ENCODE measurements around the gene MYH4. TPM values are rescaled to one million over a fixed set of nuclear protein-coding genes. Genes with fewer than 3 reads are reported as not detected.

The MYH4 gene
- total and polyA plus RNA-seq, 10 of the 15 experiments (the other 5 are each of a cell fraction or from before 2014, with no cell fraction given), result not detected

- no peak for TF ChIP-seq E2F8 (IDR thresholded peaks at IDR 0.05; ENCODE audit: low read depth, partially characterized antibody)
- TF ChIP-seq PAX8 (IDR thresholded peaks at IDR 0.05), result no peak
- TF ChIP-seq ZNF217 (IDR thresholded peaks at IDR 0.05), result no peak
- no peak for TF ChIP-seq EZH2 (IDR thresholded peaks at IDR 0.05; ENCODE audit: borderline replicate concordance, control insufficient read depth, low read depth, low read length)
- no peak for TF ChIP-seq JUND (IDR thresholded peaks at IDR 0.05; ENCODE audit: low read depth, low read length)
- no peak for TF ChIP-seq MYC (IDR thresholded peaks at IDR 0.05; ENCODE audit: insufficient read depth, insufficient read length, insufficient replicate concordance, low read length, severe bottlenecking)
- TF ChIP-seq MEF2B (IDR thresholded peaks at IDR 0.05; ENCODE audit: partially characterized antibody, poor library complexity, severe bottlenecking), result no peak
- no peak for TF ChIP-seq IRF3 (IDR thresholded peaks at IDR 0.05)
These were observed 22.6 kb upstream of the MYH4 start (continued) for GRCh38 chr17:10492004-10492403.

- no peak for ATAC-seq
- DNase-seq (ENCODE audit: low read depth, low spot score), result no peak
- intact Hi-C loops (cut with micrococcal nuclease; ENCODE audit: unreplicated experiment) (no loop called here), in situ Hi-C loops (cut with MboI) (no loop called here)
- no TSS peak for BruUV-seq (replicated peaks)
- Histone ChIP-seq H3K4me3 (no peak overlapping the region), H2AFZ (ENCODE audit: control insufficient read depth, low read depth, low read length) (no peak overlapping the region), H3K9me3 (replicated peaks; ENCODE audit: control insufficient read depth, insufficient read depth, low read length) (no peaks in the 10 kb centered on the region; the same call in 2 of the 3 replicates), H3K9ac (ENCODE audit: control insufficient read depth, insufficient read depth, low read length) (no peak overlapping the region), H3K27ac (ENCODE audit: control insufficient read depth, insufficient read depth) (no peak overlapping the region), H3K79me2 (ENCODE audit: control insufficient read depth, insufficient read depth, low read length) (no peaks in the 10 kb centered on the region), H3K36me3 (ENCODE audit: control insufficient read depth in 2 of 2, insufficient read depth in 2 of 2, low read length in 1 of 2) (no peaks in the 10 kb centered on the region), H3K27me3 (replicated peaks in 1 of 2; ENCODE audit: control insufficient read depth in 2 of 2, insufficient read depth in 2 of 2, low read length in 1 of 2) (no peaks in the 10 kb centered on the region), H3K4me1 (ENCODE audit: control insufficient read depth, insufficient read depth, low read length) (no peaks in the 10 kb centered on the region), H3K4me2 (ENCODE audit: control insufficient read depth, insufficient read depth) (no peak overlapping the region), H4K20me1 (ENCODE audit: control insufficient read depth, insufficient read depth) (no peaks in the 10 kb centered on the region)
- ChIA-PET RAD21 (ENCODE audit: unreplicated experiment) (no interaction called here), POLR2A (no interaction called here), SMC1A (ENCODE audit: uncharacterized antibody, unreplicated experiment) (no interaction called here), CTCF (no interaction called here)
- TF ChIP-seq EGR1 (IDR thresholded peaks at IDR 0.05; ENCODE audit: borderline replicate concordance in 1 of 2, low read depth in 2 of 2, low read length in 2 of 2) (no peak), HSF1 (IDR thresholded peaks at IDR 0.05; ENCODE audit: low read depth, low read length) (no peak), HDAC6 (IDR thresholded peaks at IDR 0.05; ENCODE audit: unreplicated experiment) (no peak), SMAD1 (IDR thresholded peaks at IDR 0.05; ENCODE audit: low read depth, partially characterized antibody) (no peak), CREM (IDR thresholded peaks at IDR 0.05; ENCODE audit: low read depth) (no peak), MEF2A (IDR thresholded peaks at IDR 0.05; ENCODE audit: insufficient read depth, low read depth, low read length) (no peak), PAX8 (IDR thresholded peaks at IDR 0.05) (no peak), CREB1 (IDR thresholded peaks at IDR 0.05; ENCODE audit: low read depth) (no peak), ZNF384 (IDR thresholded peaks at IDR 0.05; ENCODE audit: borderline replicate concordance, low read depth, low read length) (no peak), MYB (IDR thresholded peaks at IDR 0.05; ENCODE audit: borderline replicate concordance, low read depth, low read length) (no peak), POU2F2 (IDR thresholded peaks at IDR 0.05; ENCODE audit: borderline replicate concordance, low read depth, low read length) (no peak), POLR2AphosphoS5 (IDR thresholded peaks at IDR 0.05; ENCODE audit: low read length) (no peak), RBBP5 (conservative IDR thresholded peaks at IDR 0.05) (no peak)
- no peak for FAIRE-seq
- WGBS (ENCODE audit: insufficient coverage, insufficient replicate concordance, low lambda C conversion rate, missing lambda C conversion rate), result 0% methylated on average over 1 of the region's 1 CpG
These were observed 12.9 kb upstream of the MYH4 start for GRCh38 chr17:10482252-10482651.
